ENCODE data around the gene MSI1.
"Not testable (repeated sequence)": the region's sequence is repeated elsewhere in the genome, so short reads cannot be mapped to it uniquely, and the experiment has no call there.

Gene MSI1

GRCh38 chr12:120356567-120357030 lies 12.4 kb downstream of the MSI1 start:
- peak; percentile 59 for DNase-seq (ENCODE audit: low read depth in 2 of 2)

GRCh38 chr12:120353556-120354317 lies 15.2 kb downstream of the MSI1 start:
- no peak for DNase-seq (ENCODE audit: low read depth in 2 of 2)

GRCh38 chr12:120353136-120353535 lies 15.8 kb downstream of the MSI1 start:
- DNase-seq (ENCODE audit: low read depth in 2 of 2) = no peak

- DNase-seq (ENCODE audit: low read depth in 2 of 2) = no peak
Measured at GRCh38 chr12:120352117-120352516, 16.8 kb downstream of the MSI1 start.

GRCh38 chr12:120350576-120351350 lies 18.2 kb downstream of the MSI1 start:
- DNase-seq (ENCODE audit: low read depth in 2 of 2) = no peak

- DNase-seq (ENCODE audit: low read depth in 2 of 2) = no peak
Measured at GRCh38 chr12:120347766-120348165, 21.2 kb downstream of the MSI1 start.

- DNase-seq (ENCODE audit: low read depth in 2 of 2) = no peak
Measured at GRCh38 chr12:120346681-120347080, 22.3 kb downstream of the MSI1 start.

- DNase-seq (ENCODE audit: low read depth in 2 of 2) = no peak
Measured at GRCh38 chr12:120346031-120346430, 22.9 kb downstream of the MSI1 start.

GRCh38 chr12:120343692-120344091 lies 25.3 kb downstream of the MSI1 start:
- no peak for DNase-seq (ENCODE audit: low read depth in 2 of 2)

- no peak for DNase-seq (ENCODE audit: low read depth in 2 of 2)
Measured at GRCh38 chr12:120343039-120343537, 25.9 kb downstream of the MSI1 start.

- no peak for DNase-seq (ENCODE audit: low read depth in 2 of 2)
Measured at GRCh38 chr12:120342175-120343038, 26.6 kb downstream of the MSI1 start.

- DNase-seq (ENCODE audit: low read depth in 2 of 2) = no peak
Measured at GRCh38 chr12:120339256-120339655, 29.7 kb downstream of the MSI1 start.

GRCh38 chr12:120337730-120338129 lies 31.2 kb downstream of the MSI1 start:
- DNase-seq (ENCODE audit: low read depth in 2 of 2) = no peak

GRCh38 chr12:120336392-120336791 lies 32.6 kb downstream of the MSI1 start:
- not testable (repeated sequence) for DNase-seq (ENCODE audit: low read depth in 2 of 2)

GRCh38 chr12:120335447-120335846 lies 33.5 kb downstream of the MSI1 start:
- DNase-seq (ENCODE audit: low read depth in 2 of 2) = peak; percentile 20 to 33

GRCh38 chr12:120332523-120332922 lies 36.4 kb downstream of the MSI1 start:
- DNase-seq (ENCODE audit: low read depth in 2 of 2) = no peak

GRCh38 chr12:120332041-120332440 lies 36.9 kb downstream of the MSI1 start:
- no peak for DNase-seq (ENCODE audit: low read depth in 2 of 2)

- DNase-seq (ENCODE audit: low read depth in 2 of 2) = no peak
Measured at GRCh38 chr12:120331390-120331789, 37.6 kb downstream of the MSI1 start.

GRCh38 chr12:120328228-120328627 lies 40.7 kb downstream of the MSI1 start:
- DNase-seq (ENCODE audit: low read depth in 2 of 2) = no peak

- no peak for DNase-seq (ENCODE audit: low read depth in 2 of 2)
Measured at GRCh38 chr12:120327593-120327992, 41.4 kb downstream of the MSI1 start, which contains the start of gene PLA2G1B. Gene PLA2G1B, minus strand, starts transcription at chr12:120327779. Its CDS starts 26 bp downstream, at chr12:120327753.

GRCh38 chr12:120324841-120325417 lies 44.0 kb downstream of the MSI1 start:
- no peak for DNase-seq (ENCODE audit: low read depth in 2 of 2)
